ENCODE measurements around the gene E2F6. TPM values are rescaled to one million over a fixed set of nuclear protein-coding genes. Genes with fewer than 3 reads are reported as not detected.
"Not testable (repeated sequence)": the region's sequence is repeated elsewhere in the genome, so short reads cannot be mapped to it uniquely, and the experiment has no call there.

Gene E2F6
- total and polyA plus RNA-seq, 8 donors, result 8.7 to 21.7 (median 18.1) TPM

DNA sequence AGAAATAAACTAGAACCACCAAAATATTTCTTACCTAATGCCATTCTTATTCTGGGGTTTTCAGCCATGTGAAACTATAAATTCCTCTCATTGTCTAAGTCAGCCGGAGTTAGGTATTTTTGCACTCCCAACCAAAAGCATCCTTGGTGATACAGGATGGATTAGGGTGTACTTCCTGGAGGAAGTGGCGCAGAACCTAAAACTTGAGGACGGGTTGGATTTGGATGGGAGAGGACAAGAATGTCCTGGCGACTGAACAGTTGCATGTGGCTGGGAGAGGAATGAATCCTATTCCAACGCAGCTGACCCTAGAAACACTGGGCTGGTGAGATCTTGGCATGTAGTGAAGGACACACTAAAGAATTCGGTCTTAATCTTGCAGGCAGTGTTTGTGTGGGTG, 58.5 kb downstream of the E2F6 start:
- Histone ChIP-seq H3K9me3 (no peaks in the 10 kb centered on the region), H3K4me1 (peaks cover 0 to 20% of the 10 kb centered on the region in 2 donors), H3K4me3 (no peak overlapping the region), H3K27ac (peak overlapping the region in 1 of 2 donors; percentile 76), H3K27me3 (no peaks in the 10 kb centered on the region), H3K36me3 (no peaks in the 10 kb centered on the region)
- DNase-seq (no peak), ATAC-seq (no peak)
- intact Hi-C loops (cut with DNase I), result loop anchor here in 1 of 2 donors (5.0 kb wide), 1 partner anchor 170 kb away; no protein-coding TSS in a partner anchor
- TF ChIP-seq, protein P1, sequence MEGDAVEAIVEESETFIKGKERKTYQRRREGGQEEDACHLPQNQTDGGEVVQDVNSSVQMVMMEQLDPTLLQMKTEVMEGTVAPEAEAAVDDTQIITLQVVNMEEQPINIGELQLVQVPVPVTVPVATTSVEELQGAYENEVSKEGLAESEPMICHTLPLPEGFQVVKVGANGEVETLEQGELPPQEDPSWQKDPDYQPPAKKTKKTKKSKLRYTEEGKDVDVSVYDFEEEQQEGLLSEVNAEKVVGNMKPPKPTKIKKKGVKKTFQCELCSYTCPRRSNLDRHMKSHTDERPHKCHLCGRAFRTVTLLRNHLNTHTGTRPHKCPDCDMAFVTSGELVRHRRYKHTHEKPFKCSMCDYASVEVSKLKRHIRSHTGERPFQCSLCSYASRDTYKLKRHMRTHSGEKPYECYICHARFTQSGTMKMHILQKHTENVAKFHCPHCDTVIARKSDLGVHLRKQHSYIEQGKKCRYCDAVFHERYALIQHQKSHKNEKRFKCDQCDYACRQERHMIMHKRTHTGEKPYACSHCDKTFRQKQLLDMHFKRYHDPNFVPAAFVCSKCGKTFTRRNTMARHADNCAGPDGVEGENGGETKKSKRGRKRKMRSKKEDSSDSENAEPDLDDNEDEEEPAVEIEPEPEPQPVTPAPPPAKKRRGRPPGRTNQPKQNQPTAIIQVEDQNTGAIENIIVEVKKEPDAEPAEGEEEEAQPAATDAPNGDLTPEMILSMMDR (IDR thresholded peaks at IDR 0.05), result no peak

DNA sequence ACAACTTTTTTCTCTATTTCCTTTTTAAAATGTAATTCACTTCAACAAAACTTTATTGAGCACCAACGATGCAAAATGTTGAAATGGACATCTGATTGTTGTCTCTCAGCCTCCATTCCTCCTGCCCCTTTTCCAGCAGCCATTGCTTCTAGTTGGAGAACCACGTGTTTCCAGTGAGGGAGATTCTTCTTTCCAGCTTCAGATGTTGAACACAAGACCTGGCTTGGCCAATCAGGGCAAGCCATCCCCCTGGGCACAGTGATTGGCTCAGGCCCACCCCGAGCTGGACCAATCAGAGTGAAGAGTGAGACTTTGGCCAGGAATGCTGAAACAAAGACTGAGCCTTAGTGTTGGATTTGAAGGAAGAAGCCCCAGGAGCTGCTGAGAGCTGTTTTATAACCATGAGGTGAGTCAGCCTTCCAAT, 59.0 kb downstream of the E2F6 start:
- intact Hi-C loops (cut with DNase I), result loop anchor here in 1 of 2 donors (5.0 kb wide), 1 partner anchor 170 kb away; no protein-coding TSS in a partner anchor
- TF ChIP-seq, protein P1 (IDR thresholded peaks at IDR 0.05), result no peak
- Histone ChIP-seq H3K4me3 (no peak overlapping the region), H3K27ac (peak overlapping the region in 1 of 2 donors; percentile 76), H3K27me3 (no peaks in the 10 kb centered on the region), H3K4me1 (peaks cover 0 to 17% of the 10 kb centered on the region in 2 donors), H3K9me3 (no peaks in the 10 kb centered on the region), H3K36me3 (no peaks in the 10 kb centered on the region)
- ATAC-seq (peak; percentile 23), DNase-seq (peak in 1 of 4 donors; percentile 56)

DNA sequence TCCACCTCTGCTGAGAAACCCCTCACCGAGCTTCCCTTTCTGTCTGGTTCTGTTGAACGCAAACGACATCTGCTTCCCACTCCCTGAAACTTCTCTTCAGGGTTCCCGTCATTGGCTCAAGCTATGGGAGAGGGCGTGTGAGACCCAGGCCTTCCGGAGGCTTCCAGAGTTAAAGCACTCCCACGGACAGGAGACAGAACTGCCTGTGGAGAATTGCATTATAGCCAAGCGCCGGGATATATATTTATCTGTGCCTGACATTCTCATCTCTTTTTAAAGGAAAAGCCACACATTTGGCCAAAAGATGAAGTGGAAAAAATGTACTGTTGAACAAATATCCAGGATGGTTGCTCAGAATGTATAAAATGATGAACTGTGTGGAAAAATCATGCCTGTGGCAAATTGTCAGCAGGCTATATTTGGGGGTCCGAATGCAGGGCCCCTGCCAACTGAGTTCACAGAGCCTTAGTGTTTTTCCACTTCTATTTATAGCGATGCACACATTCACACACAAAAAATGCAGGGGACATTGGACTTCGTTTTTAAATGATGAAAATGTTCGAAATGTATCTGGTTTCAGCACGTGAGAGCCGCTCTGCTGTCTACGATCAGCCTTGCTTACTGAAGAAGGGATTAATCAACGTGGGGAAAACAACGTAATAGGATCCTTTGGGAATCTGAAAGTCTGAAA, 59.5 kb downstream of the E2F6 start:
- Histone ChIP-seq H3K27me3 (no peaks in the 10 kb centered on the region), H3K4me1 (peaks cover 0 to 11% of the 10 kb centered on the region in 2 donors), H3K36me3 (no peaks in the 10 kb centered on the region), H3K9me3 (no peaks in the 10 kb centered on the region), H3K27ac (peak overlapping the region; percentile 13 to 76), H3K4me3 (no peak overlapping the region)
- TF ChIP-seq, protein P1 (IDR thresholded peaks at IDR 0.05), result no peak
- peak in 1 of 4 donors; percentile 67 for DNase-seq
- ATAC-seq, result peak; percentile 31
- intact Hi-C loops (cut with DNase I), result loop anchor here in 1 of 2 donors (5.0 kb wide), 1 partner anchor 169 kb away; no protein-coding TSS in a partner anchor

DNA sequence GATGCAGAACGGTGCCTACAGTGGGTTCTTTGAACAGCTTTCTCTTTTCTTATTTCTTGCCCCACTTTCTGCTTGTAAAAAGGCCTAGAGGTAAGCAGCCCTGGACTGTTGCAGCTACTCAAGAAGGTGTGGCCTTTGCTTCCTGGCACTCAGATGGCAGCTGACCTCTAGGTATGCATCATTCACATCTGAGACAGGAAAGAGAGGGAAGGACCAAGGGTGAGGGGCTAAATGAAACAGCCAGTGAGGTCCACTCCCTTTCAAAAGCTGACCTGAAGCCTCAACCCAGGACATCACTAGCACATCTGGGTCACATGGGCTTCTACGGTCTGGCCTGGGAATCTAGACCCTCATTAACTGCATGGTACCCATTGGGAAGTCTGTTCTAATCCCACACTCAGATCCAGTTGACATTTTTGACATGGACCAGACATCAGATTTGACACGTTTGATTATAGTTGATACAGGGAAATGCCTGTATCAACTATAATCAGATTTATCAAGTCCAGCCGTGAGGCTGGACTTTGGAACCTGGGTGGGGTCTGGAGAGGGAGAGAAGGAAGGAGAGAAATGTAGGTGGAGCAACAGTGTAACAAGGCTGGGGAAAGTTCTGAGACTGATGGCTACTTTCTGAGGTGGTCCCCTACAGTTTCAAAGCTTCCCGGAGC, 60.2 kb downstream of the E2F6 start:
- no peak overlapping the region for H3K4me3 ChIP-seq
- TF ChIP-seq, protein P1 (IDR thresholded peaks at IDR 0.05), result no peak
- H3K27me3 ChIP-seq, result no peaks in the 10 kb centered on the region
- peaks cover 0 to 9% of the 10 kb centered on the region in 2 donors for H3K4me1 ChIP-seq
- no peaks in the 10 kb centered on the region for H3K9me3 ChIP-seq
- peak overlapping the region; percentile 13 to 76 for H3K27ac ChIP-seq
- DNase-seq, result no peak
- ATAC-seq, result no peak
- H3K36me3 ChIP-seq, result no peaks in the 10 kb centered on the region
- intact Hi-C loops (cut with DNase I), result loop anchor here in 1 of 2 donors (5.0 kb wide), 1 partner anchor 168 kb away; no protein-coding TSS in a partner anchor

GRCh38 chr2:11405074-11405406, 60.9 kb downstream of the E2F6 start:
- H3K4me1 ChIP-seq, ATAC-seq, H3K27me3 ChIP-seq, DNase-seq, H3K4me3 ChIP-seq, H3K36me3 ChIP-seq, H3K9me3 ChIP-seq: not testable (repeated sequence)
- H3K27ac ChIP-seq, result peak overlapping the region in 1 of 2 donors; percentile 3
- intact Hi-C loops (cut with DNase I), result loop anchor here in 1 of 2 donors (5.0 kb wide), 1 partner anchor 168 kb away; no protein-coding TSS in a partner anchor

All from left lung (tissue), 10 donors.